NCI-H2029 (cell line): ENCODE measurements around the gene LAMP1.
A peak's percentile ranks its signal among the peaks of the same experiment; 100 is the strongest.
"Not testable (repeated sequence)": the region's sequence is repeated elsewhere in the genome, so short reads cannot be mapped to it uniquely, and the experiment has no call there.

ENCODE experiments used
- DNase-seq: peaks from one replicate; lab custom pipeline; 2025; lab: John Stamatoyannopoulos, UW

The LAMP1 gene

GRCh38 chr13:113296823-113297369, at the start of gene LAMP1:
LAMP1 (plus strand) TSS chr13:113297239; CDS start chr13:113297435, 196 bp downstream.
- peak; percentile 80 for DNase-seq

DNA sequence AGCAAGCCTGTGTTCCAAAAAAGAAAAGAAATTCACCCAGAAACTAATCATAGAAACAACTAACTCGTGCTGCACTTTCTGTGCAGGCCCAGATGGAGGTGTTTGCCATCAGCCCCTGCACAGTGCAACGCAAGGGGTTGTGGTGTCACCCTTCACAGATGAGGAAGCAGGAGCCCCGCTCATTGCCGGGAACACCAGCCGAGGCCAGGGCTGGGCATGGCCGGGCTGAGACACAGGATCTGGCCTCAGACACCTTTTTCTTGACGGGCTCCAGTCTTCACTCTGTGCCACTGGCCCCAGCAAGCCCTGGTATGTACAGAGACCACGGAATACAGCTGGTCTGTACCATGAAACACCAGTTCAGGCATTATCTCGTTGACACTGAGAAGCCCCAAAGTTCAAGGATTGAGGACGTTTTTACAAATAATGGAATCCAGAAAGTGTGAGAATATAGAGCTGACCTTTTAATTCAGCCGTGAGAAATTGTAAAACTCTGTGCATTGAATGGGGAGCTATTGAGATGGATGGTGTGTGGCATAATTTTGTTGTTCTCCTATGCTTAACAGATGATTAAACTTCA, 44.4 kb upstream of the LAMP1 start:
- no peak for DNase-seq

DNA sequence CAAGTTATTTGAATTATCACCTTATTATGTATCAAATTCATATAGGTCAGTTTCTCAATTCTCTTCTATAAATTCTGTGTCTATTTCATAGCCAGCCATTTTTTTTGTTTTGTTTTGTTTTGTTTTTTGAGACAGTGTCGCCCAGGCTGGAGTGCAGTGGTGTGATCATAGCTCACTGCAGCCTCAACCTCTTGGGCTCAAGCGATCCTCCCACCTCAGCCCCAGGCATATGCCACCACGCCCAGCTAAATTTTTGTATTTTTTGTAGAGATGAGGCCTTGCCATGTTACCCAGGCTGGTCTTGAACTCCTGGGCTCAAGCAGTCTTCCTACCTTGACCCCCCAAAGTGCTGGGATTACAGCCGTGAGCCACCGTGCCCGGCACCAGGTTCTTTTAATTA, 39.1 kb upstream of the LAMP1 start:
- DNase-seq, result not testable (repeated sequence)

GRCh38 chr13:113258321-113259054, 38.6 kb upstream of the LAMP1 start:
- no peak for DNase-seq

DNA sequence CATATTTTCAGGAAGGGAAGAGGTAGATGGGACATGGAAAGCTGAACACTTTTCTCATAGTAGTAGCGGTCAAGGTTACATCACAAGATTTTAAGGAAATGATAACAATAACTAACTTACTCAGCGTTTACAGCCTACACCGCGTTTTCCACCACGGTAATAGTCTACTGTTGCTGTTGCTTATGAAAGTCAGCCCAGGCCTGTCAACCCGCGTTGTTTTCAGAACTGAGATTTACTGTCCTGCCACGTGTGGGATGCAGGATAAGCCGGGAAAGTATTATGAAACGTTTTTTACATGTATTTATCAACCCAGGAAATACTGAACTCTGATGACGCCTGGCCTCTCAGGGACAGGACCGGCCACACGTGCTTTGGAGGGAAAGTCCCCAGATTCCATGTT, 36.0 kb upstream of the LAMP1 start:
- no peak for DNase-seq

- not testable (repeated sequence) for DNase-seq
Observed at GRCh38 chr13:113263016-113263415, 34.0 kb upstream of the LAMP1 start.

DNA sequence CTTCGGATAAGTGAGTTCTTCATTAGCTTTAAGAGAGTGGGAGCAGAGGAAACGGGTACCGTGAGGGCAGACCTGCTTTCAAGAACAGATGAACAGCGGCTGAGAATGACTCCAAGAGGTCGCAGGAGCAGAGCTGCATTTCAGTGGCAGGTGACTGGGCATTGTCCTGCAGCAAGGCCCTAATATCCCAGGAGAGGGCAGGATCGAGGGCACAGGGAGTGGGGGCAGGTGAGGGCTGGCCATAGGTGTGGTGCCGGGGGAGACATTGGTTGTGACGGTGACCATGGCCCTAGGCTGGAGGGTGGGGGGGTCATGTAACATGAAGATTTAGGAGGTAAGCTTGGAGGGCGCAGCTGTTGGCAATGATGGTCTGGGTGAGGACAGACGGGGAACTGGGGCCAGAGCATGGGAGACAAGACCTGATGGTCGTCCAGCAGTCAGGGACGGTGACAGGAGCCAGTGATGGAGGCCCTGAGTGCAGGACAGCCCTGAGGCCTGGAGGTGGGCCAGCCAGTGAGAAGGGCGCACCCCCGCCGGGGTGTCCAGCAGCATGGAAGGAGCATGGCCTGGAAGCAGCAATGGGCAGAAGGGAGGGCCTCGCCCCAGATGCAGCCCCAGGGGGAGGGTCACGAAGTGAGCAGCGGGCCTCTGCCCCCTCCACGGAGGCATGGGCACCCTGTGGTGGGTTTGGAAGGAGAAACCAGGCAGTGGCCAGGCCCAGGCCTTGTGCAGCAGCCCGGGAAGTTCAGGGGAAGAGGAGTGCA, 29.2 kb upstream of the LAMP1 start:
- no peak for DNase-seq

GRCh38 chr13:113272031-113272430, 25.0 kb upstream of the LAMP1 start:
- DNase-seq, result no peak

GRCh38 chr13:113272701-113273181, 24.3 kb upstream of the LAMP1 start:
- DNase-seq, result no peak

GRCh38 chr13:113273321-113273720, 23.7 kb upstream of the LAMP1 start:
- DNase-seq, result no peak

DNA sequence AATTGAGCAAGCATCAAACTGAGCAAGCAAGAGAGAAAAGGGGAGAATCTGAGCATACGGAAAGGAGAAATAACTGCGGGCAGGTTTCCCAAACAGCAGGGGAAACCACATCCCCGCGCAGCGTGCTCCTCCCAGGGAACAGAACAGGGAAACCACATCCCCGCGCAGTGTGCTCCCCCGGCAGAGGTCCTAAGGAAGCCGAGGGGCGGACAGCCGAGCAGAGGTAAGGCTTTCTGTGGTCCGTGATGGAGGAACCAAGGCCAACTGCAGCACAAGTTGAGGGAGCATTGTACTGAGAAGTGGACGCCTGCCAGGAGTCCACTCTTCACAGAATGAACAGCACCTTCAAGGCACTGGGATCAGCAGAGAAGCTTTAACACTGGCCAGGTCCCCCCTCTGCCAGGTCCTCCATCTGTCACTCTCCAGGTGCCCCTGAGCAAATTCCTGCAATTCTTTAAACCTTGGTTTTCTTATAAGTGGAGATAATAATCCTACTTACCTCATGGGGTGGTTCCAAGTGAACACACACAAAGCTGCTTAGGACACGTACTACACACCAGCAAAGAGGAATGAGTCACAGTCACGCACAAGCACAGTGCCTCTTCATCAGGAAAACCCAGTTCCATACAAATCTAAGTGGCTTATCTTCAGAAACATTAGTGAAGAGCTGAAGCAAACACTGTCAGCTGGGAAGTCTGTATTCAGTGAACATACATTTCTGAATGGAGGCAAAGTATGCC, 23.0 kb upstream of the LAMP1 start:
- DNase-seq, result no peak

GRCh38 chr13:113274721-113275120, 22.3 kb upstream of the LAMP1 start:
- no peak for DNase-seq

GRCh38 chr13:113275387-113275786, 21.7 kb upstream of the LAMP1 start:
- DNase-seq, result no peak

DNA sequence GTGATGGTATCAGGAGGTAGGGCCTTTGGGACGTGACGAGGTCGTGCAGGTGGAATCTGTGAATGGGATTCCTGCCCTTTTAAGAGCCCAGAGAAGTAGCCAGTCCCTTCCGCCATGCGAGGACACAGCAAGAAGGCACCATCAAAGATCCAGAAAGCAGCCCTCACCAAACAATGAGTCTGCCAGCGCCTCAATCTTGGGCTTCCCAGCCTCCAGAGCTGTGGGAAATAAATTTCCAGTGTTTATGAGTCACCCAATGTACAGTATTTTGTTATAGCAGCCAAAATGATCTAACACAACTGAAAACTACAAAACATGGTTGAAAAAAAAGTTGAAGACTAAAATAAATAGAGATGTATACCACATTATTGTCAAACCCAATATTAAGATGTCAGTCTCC, 16.9 kb upstream of the LAMP1 start:
- DNase-seq, result no peak

DNA sequence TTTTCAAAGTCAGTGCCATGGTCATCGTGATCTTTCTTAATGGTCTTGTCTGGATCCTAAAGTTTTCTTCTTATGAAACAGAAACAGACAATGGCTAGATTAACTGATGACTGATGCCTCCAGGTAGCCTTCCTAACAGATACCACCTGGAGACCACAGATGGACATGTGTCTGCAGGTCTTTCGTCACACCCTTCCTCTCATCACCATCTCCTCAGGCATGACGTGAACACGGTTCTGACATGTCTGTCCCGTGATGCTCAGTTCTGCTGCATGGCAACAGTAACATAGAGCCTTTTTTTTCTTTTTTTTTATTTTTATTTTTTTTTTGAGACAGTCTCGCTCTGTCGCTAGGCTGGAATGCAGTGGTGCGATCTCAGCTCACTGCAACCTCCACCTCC, 13.1 kb upstream of the LAMP1 start:
- DNase-seq, result no peak

DNA sequence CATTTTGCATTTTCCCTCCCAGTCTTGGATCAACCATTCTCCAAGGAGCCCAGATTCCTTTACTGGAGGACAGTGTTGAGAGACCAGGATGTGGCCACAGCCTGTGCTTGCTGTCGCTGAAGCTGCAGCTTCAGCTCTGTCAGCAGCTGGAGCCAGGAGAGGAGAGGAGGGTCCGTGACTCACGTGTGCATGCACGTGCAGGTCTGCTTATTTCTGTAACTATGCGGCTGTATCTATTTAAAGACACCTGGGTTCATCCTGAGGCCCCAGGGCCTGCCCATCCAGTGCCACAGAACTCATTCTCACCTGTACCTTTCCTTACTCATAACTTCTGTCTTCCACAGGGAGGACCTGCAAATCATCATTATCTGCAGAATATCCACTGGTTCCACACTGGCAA, 8.2 kb upstream of the LAMP1 start:
- no peak for DNase-seq

DNA sequence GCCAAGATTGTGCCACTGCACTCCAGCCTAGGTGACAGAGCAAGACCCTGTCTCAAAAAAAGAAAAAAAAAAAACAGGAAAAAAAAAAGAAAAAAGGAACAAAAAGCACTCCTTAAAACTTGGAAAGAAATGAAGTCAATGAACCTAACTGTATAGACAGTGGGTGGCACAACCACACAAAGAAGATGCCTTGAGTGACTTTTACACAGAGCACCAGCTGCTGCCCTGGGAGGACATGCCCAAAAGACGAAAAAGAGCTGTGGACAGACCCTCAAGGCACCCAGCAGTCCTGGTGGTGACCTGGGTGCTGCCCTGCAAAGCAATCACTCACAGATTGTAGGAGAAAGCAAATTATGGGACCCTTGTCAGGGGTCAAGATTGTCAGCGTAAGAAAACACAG, 5.9 kb upstream of the LAMP1 start:
- no peak for DNase-seq

DNA sequence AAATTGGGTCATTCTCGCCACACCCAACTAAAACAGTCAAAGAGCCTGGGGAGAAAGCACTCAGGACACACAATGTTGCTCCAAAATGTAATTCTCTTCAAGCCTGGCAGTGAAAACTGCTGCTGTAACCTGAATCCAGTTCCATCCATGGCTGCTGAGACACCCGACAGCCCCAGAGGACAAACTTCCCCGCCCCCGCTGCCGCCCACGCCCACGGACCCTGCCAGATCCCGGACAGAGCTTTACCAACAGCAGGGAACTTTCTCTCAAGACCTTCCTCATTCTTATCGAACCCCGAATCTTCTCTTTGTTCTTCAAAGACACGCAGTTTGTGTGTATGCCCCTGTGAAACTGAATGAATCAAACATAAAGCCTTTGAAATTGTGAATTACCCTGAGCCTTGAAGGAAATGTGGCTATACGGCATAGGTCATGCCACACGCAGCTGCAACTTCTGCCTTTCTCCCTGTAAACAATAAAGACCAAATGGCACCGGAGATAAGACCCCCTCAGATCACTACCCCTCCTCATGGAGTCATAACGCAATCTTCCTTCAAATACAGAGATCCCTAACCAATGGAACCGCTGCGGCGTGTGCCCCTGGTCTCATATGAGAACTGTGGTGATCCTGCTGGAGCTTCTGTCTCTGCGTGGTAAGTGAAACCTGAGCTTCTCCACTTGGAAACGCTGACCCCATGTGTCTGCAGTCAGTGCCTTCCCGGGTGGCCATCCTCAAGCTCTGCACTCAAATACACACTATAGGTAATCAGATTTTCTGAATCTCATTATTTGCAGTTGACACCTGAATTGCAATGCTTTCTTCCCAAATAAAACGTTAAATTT, 4.8 kb upstream of the LAMP1 start:
- no peak for DNase-seq

- no peak for DNase-seq
Observed at GRCh38 chr13:113293686-113294085, 3.4 kb upstream of the LAMP1 start.

- no peak for DNase-seq
Observed at GRCh38 chr13:113295776-113296175, 1.3 kb upstream of the LAMP1 start.
